Endothelial cell of umbilical vein (primary cell): Measurements from ENCODE around the gene MID1.

Experiments used
- CTCF ChIP-seq, 2 donors: IDR thresholded peaks; 1 replicate in 1 of 2; 2 replicates in 1 of 2; pipeline ENCODE4 v1.5.1; 2011; ENCODE audit warnings: low read length in 2 of 2, mild to moderate bottlenecking in 2 of 2, moderate library complexity in 2 of 2, control low read depth in 1 of 2, inconsistent platforms in 1 of 2, low read depth in 1 of 2; ENCODE audit not compliant: insufficient read depth in 1 of 2; ENCODE audit errors: extremely low read depth in 1 of 2
- JUN ChIP-seq: IDR thresholded peaks from 2 replicates; pipeline ENCODE4 v1.6.1; 2011; ENCODE audit warnings: borderline replicate concordance, low read depth; ENCODE audit not compliant: insufficient read length, insufficient read depth
- POLR2A ChIP-seq: IDR thresholded peaks from 2 replicates; pipeline ENCODE4 v1.6.1; 2012; ENCODE audit warnings: low read depth, mild to moderate bottlenecking, control low read depth, low read length

DNA sequence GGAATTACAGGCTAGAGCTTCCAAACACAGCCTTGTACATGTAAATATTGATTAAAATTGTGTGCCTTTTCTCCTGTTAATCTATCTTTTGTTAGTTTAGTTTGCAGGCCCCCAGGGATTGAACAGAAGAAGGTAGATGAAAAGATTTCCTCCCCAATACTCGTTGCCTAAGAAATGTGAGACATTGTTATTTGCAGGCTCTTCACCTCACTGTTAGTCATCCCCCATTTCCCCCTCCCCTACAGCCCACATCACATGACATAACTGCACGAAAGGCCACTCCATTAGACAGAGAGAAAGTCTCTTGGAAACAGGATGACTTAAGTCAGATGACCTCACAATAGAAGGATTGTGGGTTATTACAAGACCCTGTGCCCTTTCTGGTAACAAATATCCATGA lies 13.3 kb upstream of the MID1 start:
- no peak for TF ChIP-seq CTCF (IDR thresholded peaks at IDR 0.05; ENCODE audit: extremely low read depth in 1 of 2, insufficient read depth in 1 of 2, low read depth in 1 of 2, low read length in 2 of 2)
- TF ChIP-seq POLR2A, result no peak
- TF ChIP-seq JUN, result peak; percentile 47
